ENCODE data around the gene METTL25B.

GRCh38 chr1:156691191-156691590 is 37.1 kb upstream of the METTL25B start:
- no peak for TF ChIP-seq CTCF (IDR thresholded peaks at IDR 0.05)
- TF ChIP-seq ZFX (IDR thresholded peaks at IDR 0.05; ENCODE audit: borderline replicate concordance): no peak

Data from 22Rv1 (cell line).